DOHH2 (cell line): ENCODE measurements around the gene ZNF443.

Experiments
- H3F3A ChIP-seq: fragments of 200-600 bp; sonication (generic), shearing (Covaris generic); 2 replicates; pipeline ENCODE4 v1.6.0; 2016; ENCODE audit warnings: antibody characterized with exemption, mild to moderate bottlenecking; ENCODE audit not compliant: control insufficient read depth, insufficient read depth
- H3K27ac ChIP-seq: fragments of 200-600 bp; sonication (generic); 2 replicates; pipeline ENCODE4 v1.5.1; 2014; ENCODE audit warnings: low read depth, mild to moderate bottlenecking, low read length, moderate library complexity
- H3K27me3 ChIP-seq: fragments of 200-600 bp; sonication (generic); 2 replicates; pipeline ENCODE4 v1.6.1; 2014; ENCODE audit warnings: mild to moderate bottlenecking, low read length, mixed read lengths; ENCODE audit not compliant: control insufficient read depth
- H3K36me3 ChIP-seq: fragments of 200-600 bp; sonication (generic); 2 replicates; pipeline ENCODE4 v1.6.1; 2014; ENCODE audit warnings: mild to moderate bottlenecking, low read length, moderate library complexity, mixed read lengths; ENCODE audit not compliant: control insufficient read depth
- H3K4me1 ChIP-seq: fragments of 200-600 bp; sonication (generic); 2 replicates; pipeline ENCODE4 v1.6.1; 2014; ENCODE audit warnings: mild to moderate bottlenecking, low read length, mixed read lengths; ENCODE audit not compliant: control insufficient read depth
- H3K4me2 ChIP-seq: fragments of 200-600 bp; sonication (generic); 2 replicates; pipeline ENCODE4 v1.6.0; 2014; ENCODE audit warnings: mild to moderate bottlenecking, low read length, moderate library complexity
- H3K4me3 ChIP-seq: fragments of 200-600 bp; sonication (generic); 2 replicates; pipeline ENCODE4 v1.5.1; 2014; ENCODE audit warnings: mild to moderate bottlenecking, low read length, mixed read lengths
- H3K79me2 ChIP-seq: fragments of 200-600 bp; sonication (generic); 2 replicates; pipeline ENCODE4 v1.6.1; 2014; ENCODE audit warnings: mild to moderate bottlenecking, low read length, mixed read lengths; ENCODE audit not compliant: control insufficient read depth
- H3K9me2 ChIP-seq: fragments of 200-600 bp; sonication (generic); replicated peaks from 2 replicates; pipeline ENCODE4 v1.6.1; 2014; ENCODE audit warnings: mild to moderate bottlenecking, low read length, mixed read lengths; ENCODE audit not compliant: control insufficient read depth
- H3K9me3 ChIP-seq: fragments of 200-600 bp; sonication (generic); 2 replicates; pipeline ENCODE4 v1.6.1; 2014; ENCODE audit warnings: antibody characterized with exemption, low read length, mixed read lengths; ENCODE audit not compliant: control insufficient read depth, insufficient read depth
- H4K20me1 ChIP-seq: fragments of 200-600 bp; sonication (generic); 2 replicates; pipeline ENCODE4 v1.6.0; 2014; ENCODE audit warnings: low read depth, mild to moderate bottlenecking, antibody characterized with exemption, low read length, moderate library complexity; ENCODE audit not compliant: control insufficient read depth, insufficient read depth
- EZH2phosphoT487 ChIP-seq: fragments of 200-600 bp; sonication (generic); IDR thresholded peaks from 2 replicates; pipeline ENCODE4 v1.6.1; 2017; ENCODE audit warnings: borderline replicate concordance, mild to moderate bottlenecking, antibody characterized with exemption, low read length, moderate library complexity, mixed read lengths
- TF ChIP-seq, protein P1 (sequence below): fragments of 200-600 bp; sonication (generic); IDR thresholded peaks from one replicate; pipeline ENCODE4 v1.5.1; 2014; ENCODE audit warnings: antibody characterized with exemption, mild to moderate bottlenecking, low read depth, low read length; ENCODE audit not compliant: poor library complexity, severe bottlenecking

Gene ZNF443

DNA sequence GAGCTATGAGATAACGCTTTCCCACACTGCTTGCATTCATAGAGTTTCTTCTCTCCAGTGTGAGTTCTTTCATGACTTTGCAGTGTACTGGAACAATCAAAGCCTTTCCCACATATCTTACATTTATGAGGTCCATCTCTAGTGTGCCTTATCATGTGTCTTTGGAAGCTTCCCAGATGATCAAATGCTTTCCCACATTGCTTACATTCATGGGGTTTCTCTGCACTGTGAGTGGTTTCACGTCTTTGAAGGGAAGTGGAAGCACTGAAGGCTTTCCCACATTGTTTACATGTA, 60.4 kb downstream of the ZNF443 start:
- Histone ChIP-seq H3K27me3 (no peaks in the 10 kb centered on the region), H3K4me2 (no peak overlapping the region), H3K9me2 (no peaks in the 10 kb centered on the region), H3K4me3 (no peak overlapping the region), H3K4me1 (no peaks in the 10 kb centered on the region), H3K27ac (no peak overlapping the region), H3K36me3 (peaks cover 12% of the 10 kb centered on the region; the same call in 1 of the 2 replicates), H3F3A (no peaks in the 10 kb centered on the region), H3K9me3 (peaks cover 24% of the 10 kb centered on the region), H4K20me1 (no peaks in the 10 kb centered on the region), H3K79me2 (no peaks in the 10 kb centered on the region)
- TF ChIP-seq, protein P1, sequence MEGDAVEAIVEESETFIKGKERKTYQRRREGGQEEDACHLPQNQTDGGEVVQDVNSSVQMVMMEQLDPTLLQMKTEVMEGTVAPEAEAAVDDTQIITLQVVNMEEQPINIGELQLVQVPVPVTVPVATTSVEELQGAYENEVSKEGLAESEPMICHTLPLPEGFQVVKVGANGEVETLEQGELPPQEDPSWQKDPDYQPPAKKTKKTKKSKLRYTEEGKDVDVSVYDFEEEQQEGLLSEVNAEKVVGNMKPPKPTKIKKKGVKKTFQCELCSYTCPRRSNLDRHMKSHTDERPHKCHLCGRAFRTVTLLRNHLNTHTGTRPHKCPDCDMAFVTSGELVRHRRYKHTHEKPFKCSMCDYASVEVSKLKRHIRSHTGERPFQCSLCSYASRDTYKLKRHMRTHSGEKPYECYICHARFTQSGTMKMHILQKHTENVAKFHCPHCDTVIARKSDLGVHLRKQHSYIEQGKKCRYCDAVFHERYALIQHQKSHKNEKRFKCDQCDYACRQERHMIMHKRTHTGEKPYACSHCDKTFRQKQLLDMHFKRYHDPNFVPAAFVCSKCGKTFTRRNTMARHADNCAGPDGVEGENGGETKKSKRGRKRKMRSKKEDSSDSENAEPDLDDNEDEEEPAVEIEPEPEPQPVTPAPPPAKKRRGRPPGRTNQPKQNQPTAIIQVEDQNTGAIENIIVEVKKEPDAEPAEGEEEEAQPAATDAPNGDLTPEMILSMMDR, result no peak
- TF ChIP-seq EZH2phosphoT487, result no peak

DNA sequence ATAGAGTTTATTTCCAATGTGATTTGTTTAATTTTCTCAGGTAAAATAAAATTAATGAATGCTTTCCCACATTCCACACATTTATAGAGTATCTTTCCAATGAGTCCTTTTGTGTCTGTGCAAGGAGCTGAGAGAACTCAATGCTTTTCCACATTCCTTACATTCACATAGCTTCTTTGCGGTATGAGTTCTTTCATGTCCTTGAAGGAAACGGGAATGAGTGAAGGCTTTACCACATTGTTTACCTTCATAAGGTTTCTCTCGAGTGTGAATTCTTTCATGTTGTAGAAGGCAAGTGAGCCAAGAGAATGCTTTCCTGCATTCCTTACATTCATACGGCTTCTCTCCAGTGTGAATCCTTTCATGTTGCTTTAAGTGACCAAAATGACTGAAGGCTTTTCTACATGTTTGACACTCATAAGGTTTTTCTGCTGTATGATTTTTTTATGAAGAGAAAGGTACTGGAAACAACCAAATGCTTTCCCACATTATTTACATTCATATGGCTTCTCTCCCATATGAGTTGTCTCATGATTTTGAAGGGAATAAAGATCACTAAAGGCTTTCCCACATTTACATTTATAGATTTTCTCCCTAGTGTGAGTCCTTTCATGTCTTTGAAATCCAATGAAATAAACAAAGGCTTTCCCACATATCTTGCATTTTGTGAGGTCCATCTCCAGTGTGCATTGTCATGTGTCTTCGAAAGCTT, 60.9 kb downstream of the ZNF443 start:
- TF ChIP-seq, protein P1, result no peak
- no peak for TF ChIP-seq EZH2phosphoT487
- H3K36me3 ChIP-seq, result peaks cover 12% of the 10 kb centered on the region; the same call in 1 of the 2 replicates
- no peak overlapping the region for H3K4me2 ChIP-seq
- H3K4me1 ChIP-seq, result no peaks in the 10 kb centered on the region
- H3K27me3 ChIP-seq, result no peaks in the 10 kb centered on the region
- peaks cover 24% of the 10 kb centered on the region for H3K9me3 ChIP-seq
- no peaks in the 10 kb centered on the region for H3K9me2 ChIP-seq
- no peak overlapping the region for H3K27ac ChIP-seq
- H3K79me2 ChIP-seq, result no peaks in the 10 kb centered on the region
- H4K20me1 ChIP-seq, result no peaks in the 10 kb centered on the region
- H3K4me3 ChIP-seq, result no peak overlapping the region
- no peaks in the 10 kb centered on the region for H3F3A ChIP-seq
